Retina (tissue), 1 donor: ENCODE results near the gene MAD1L1.

Experiments
- DNase-seq: peaks from one replicate; pipeline ENCODE4 v3.0.0-alpha.2; 2016

The MAD1L1 gene

GRCh38 chr7:1993776-1994740, 238.7 kb downstream of the MAD1L1 start:
- DNase-seq, result no peak

- no peak for DNase-seq
These were observed 239.6 kb downstream of the MAD1L1 start for GRCh38 chr7:1993031-1993695.

- DNase-seq, result no peak
These were observed 240.2 kb downstream of the MAD1L1 start for GRCh38 chr7:1992554-1992953.

GRCh38 chr7:1990001-1990670, 242.6 kb downstream of the MAD1L1 start:
- no peak for DNase-seq

GRCh38 chr7:1989049-1989860, 243.5 kb downstream of the MAD1L1 start:
- DNase-seq, result no peak

- DNase-seq, result no peak
These were observed 244.2 kb downstream of the MAD1L1 start for GRCh38 chr7:1988533-1988930.

GRCh38 chr7:1987591-1988532, 244.9 kb downstream of the MAD1L1 start:
- DNase-seq, result no peak

- DNase-seq, result no peak
These were observed 245.6 kb downstream of the MAD1L1 start for GRCh38 chr7:1987084-1987535.

- peak; percentile 20 for DNase-seq
These were observed 246.2 kb downstream of the MAD1L1 start for GRCh38 chr7:1986366-1987083.

GRCh38 chr7:1985936-1986335, 246.8 kb downstream of the MAD1L1 start:
- DNase-seq, result no peak

GRCh38 chr7:1985042-1985441, 247.7 kb downstream of the MAD1L1 start:
- DNase-seq, result no peak

GRCh38 chr7:1981878-1982230, 250.9 kb downstream of the MAD1L1 start:
- DNase-seq, result no peak

GRCh38 chr7:1981201-1981877, 251.4 kb downstream of the MAD1L1 start:
- DNase-seq, result no peak

GRCh38 chr7:1979591-1980560, 252.9 kb downstream of the MAD1L1 start:
- peak; percentile 28 for DNase-seq

- no peak for DNase-seq
These were observed 253.8 kb downstream of the MAD1L1 start for GRCh38 chr7:1978656-1979590.

GRCh38 chr7:1977876-1978441, 254.8 kb downstream of the MAD1L1 start:
- DNase-seq, result no peak
